Spleen (tissue), 7 donors: ENCODE measurements around the gene NME3.
A peak's percentile ranks its signal among the peaks of the same experiment; 100 is the strongest.

Experiments
- POLR2A ChIP-seq, 3 donors: fragments of 450-650 bp; IDR thresholded peaks; one replicate each; pipeline ENCODE4 v1.5.1; 2017; ENCODE audit warnings: antibody characterized with exemption in 3 of 3, mild to moderate bottlenecking in 1 of 3
- POLR2AphosphoS5 ChIP-seq, 3 donors: sonication (generic); formaldehyde crosslinking; IDR thresholded peaks; one replicate each; pipeline ENCODE4 v1.5.1; 2017; ENCODE audit warnings: antibody characterized with exemption in 3 of 3
- TF ChIP-seq, protein P1 (sequence below), 11 experiments: fragments of 200-600 bp in 7 of 11; fragments of 450-650 bp in 4 of 11; sonication (generic) in 4 of 11; IDR thresholded peaks in 8 of 11; conservative IDR thresholded peaks in 3 of 11; 1 replicate in 7 of 11; 2 replicates in 4 of 11; pipeline versions ENCODE4 v1.4.0 to v1.8.0; 2016 to 2021; ENCODE audit warnings: antibody characterized with exemption in 11 of 11, inconsistent platforms in 4 of 11, mild to moderate bottlenecking in 1 of 11
- donor health status: DM: no; HTN: no; CAD: no; lungs with moderate emphysema.
- donor health status: DM: no; HTN: no; CAD: no.
- donor health status: DM: no; HTN: no; CAD: no.

- TF ChIP-seq, protein P1, sequence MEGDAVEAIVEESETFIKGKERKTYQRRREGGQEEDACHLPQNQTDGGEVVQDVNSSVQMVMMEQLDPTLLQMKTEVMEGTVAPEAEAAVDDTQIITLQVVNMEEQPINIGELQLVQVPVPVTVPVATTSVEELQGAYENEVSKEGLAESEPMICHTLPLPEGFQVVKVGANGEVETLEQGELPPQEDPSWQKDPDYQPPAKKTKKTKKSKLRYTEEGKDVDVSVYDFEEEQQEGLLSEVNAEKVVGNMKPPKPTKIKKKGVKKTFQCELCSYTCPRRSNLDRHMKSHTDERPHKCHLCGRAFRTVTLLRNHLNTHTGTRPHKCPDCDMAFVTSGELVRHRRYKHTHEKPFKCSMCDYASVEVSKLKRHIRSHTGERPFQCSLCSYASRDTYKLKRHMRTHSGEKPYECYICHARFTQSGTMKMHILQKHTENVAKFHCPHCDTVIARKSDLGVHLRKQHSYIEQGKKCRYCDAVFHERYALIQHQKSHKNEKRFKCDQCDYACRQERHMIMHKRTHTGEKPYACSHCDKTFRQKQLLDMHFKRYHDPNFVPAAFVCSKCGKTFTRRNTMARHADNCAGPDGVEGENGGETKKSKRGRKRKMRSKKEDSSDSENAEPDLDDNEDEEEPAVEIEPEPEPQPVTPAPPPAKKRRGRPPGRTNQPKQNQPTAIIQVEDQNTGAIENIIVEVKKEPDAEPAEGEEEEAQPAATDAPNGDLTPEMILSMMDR (IDR thresholded peaks at IDR 0.05 in 8 of 11, conservative IDR thresholded peaks at IDR 0.05 in 3 of 11): no peak
- no peak for TF ChIP-seq POLR2A (IDR thresholded peaks at IDR 0.05)
- peak in 2 of 3 donors; percentile 30 to 41 for TF ChIP-seq POLR2AphosphoS5 (IDR thresholded peaks at IDR 0.05)
These were observed 5.6 kb upstream of the NME3 start for GRCh38 chr16:1776991-1777374.
